Gastrocnemius medialis (tissue), 4 donors: Measurements from ENCODE around the gene IGF1R. TPM values are rescaled to one million over a fixed set of nuclear protein-coding genes. Genes with fewer than 3 reads are reported as not detected.

Experiments used
- ATAC-seq, 2 donors: fragments of 150-250 bp; one replicate each; pipeline ENCODE4 v1.9.1; 2016
- DNase-seq, 2 donors: peaks; one replicate each; pipeline ENCODE4 v3.0.0-alpha.2; 2019
- H3K27ac ChIP-seq, 4 donors: fragments of 200-600 bp; sonication (generic); 1 replicate in 1 of 4; 2 replicates in 3 of 4; pipeline ENCODE4 v1.5.1; 2016 to 2018; ENCODE audit warnings: mild to moderate bottlenecking in 2 of 4, moderate library complexity in 1 of 4
- H3K27me3 ChIP-seq, 3 donors: fragments of 200-600 bp; sonication (generic) in 2 of 3; 1 replicate in 1 of 3; 2 replicates in 2 of 3; pipeline versions ENCODE4 v1.5.1 to v1.6.0; 2016 to 2019; ENCODE audit warnings: mild to moderate bottlenecking in 1 of 3, moderate library complexity in 1 of 3
- H3K36me3 ChIP-seq, 2 donors: fragments of 200-600 bp; sonication (generic) in 1 of 2; one replicate each; pipeline ENCODE4 v1.5.1; 2017 to 2018
- H3K4me1 ChIP-seq, 2 donors: fragments of 200-600 bp; sonication (generic) in 1 of 2; one replicate each; pipeline ENCODE4 v1.5.1; 2016 to 2017; ENCODE audit warnings: mild to moderate bottlenecking in 2 of 2
- H3K4me3 ChIP-seq, 4 donors: fragments of 200-600 bp; sonication (generic) in 3 of 4; 1 replicate in 1 of 4; 2 replicates in 3 of 4; pipeline ENCODE4 v1.5.1; 2016 to 2019; ENCODE audit warnings: mild to moderate bottlenecking in 2 of 4
- H3K9me3 ChIP-seq, 3 donors: fragments of 200-600 bp; sonication (generic) in 2 of 3; 1 replicate in 1 of 3; 2 replicates in 2 of 3; pipeline ENCODE4 v1.5.1; 2016 to 2019
- POLR2A ChIP-seq, 2 donors: fragments of 450-650 bp; IDR thresholded peaks; one replicate each; pipeline ENCODE4 v1.6.1; 2017; ENCODE audit warnings: antibody characterized with exemption in 2 of 2, mild to moderate bottlenecking in 2 of 2, moderate library complexity in 2 of 2
- in situ Hi-C, 4 donors: fragments of 200-750 bp; cut with MboI; loops; one replicate each; pipeline versions ENCODE4 v1.15.0 to v1.8.0; 2017; ENCODE audit warnings: low sequenced_read_pairs in 4 of 4
- intact Hi-C: fragments of 100-400 bp; cut with DNase I; formaldehyde crosslinking; loops from one replicate; pipeline ENCODE4 v1.15.1; 2023; ENCODE audit warnings: low total_unique reads
- total RNA-seq, 4 donors: library from RNA; depleted of rRNA; stranded (reverse); fragments of >200 nt; gene quantifications; one replicate each; pipeline versions ENCODE4 v1.1.0 to v1.2.3, GENCODE V29; 2016
- TF ChIP-seq, protein P1 (sequence below), 5 experiments: fragments of 450-650 bp in 3 of 5; fragments of 200-600 bp in 2 of 5; sonication (generic) in 2 of 5; IDR thresholded peaks in 4 of 5; conservative IDR thresholded peaks in 1 of 5; 1 replicate in 4 of 5; 2 replicates in 1 of 5; pipeline ENCODE4 v1.5.1; 2016 to 2019; ENCODE audit warnings: antibody characterized with exemption in 5 of 5, mild to moderate bottlenecking in 3 of 5, moderate library complexity in 3 of 5

Gene IGF1R
- total RNA-seq, 4 donors from 2014 or later = 10.1 to 50.4 (median 12.3) TPM

DNA sequence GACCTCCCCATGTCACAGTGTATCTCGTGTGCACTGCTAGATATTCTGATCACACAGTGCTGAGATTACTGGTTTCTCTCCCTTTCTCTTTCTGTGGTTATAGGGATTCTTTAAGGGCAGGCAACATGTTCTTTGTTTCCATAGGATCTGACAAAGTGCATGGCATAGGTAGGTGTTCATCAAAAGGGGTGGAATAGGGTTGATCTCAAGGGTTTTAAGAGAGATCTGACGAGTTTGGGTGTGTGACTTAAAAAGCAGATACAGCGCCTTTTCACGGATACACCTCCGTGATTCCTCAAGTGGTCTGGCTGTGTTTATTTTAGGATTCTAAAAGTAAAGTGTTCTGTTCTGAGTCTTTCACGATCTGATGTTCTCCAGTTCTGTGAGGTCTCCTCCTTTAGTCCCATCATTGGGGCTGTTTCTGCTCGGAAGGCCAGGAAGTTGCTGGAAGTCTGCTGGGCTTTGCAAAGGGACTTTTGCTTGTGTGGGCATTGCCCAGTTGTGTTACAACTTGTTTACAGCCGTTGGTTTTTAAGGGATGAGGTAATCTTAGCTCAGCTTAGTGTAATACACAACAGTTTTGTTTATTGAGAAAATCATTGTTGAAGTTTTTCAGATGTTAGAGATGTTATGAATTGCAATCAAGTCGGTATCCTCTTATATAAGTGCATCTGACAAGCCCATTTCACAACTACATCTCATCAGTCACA, 34.8 kb downstream of the IGF1R start:
- intact Hi-C loops (no loop called here), in situ Hi-C loops (no loop called here)
- TF ChIP-seq, protein P1, sequence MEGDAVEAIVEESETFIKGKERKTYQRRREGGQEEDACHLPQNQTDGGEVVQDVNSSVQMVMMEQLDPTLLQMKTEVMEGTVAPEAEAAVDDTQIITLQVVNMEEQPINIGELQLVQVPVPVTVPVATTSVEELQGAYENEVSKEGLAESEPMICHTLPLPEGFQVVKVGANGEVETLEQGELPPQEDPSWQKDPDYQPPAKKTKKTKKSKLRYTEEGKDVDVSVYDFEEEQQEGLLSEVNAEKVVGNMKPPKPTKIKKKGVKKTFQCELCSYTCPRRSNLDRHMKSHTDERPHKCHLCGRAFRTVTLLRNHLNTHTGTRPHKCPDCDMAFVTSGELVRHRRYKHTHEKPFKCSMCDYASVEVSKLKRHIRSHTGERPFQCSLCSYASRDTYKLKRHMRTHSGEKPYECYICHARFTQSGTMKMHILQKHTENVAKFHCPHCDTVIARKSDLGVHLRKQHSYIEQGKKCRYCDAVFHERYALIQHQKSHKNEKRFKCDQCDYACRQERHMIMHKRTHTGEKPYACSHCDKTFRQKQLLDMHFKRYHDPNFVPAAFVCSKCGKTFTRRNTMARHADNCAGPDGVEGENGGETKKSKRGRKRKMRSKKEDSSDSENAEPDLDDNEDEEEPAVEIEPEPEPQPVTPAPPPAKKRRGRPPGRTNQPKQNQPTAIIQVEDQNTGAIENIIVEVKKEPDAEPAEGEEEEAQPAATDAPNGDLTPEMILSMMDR (IDR thresholded peaks at IDR 0.05 in 4 of 5, conservative IDR thresholded peaks at IDR 0.05 in 1 of 5) = no peak
- TF ChIP-seq POLR2A (IDR thresholded peaks at IDR 0.05) = no peak
- no peaks in the 10 kb centered on the region for H3K27me3 ChIP-seq
- H3K36me3 ChIP-seq = no peaks in the 10 kb centered on the region
- H3K27ac ChIP-seq = peak overlapping the region in 1 of 4 donors; percentile 23
- ATAC-seq (no peak), DNase-seq (no peak)
- peaks cover 25 to 26% of the 10 kb centered on the region in 2 donors for H3K4me1 ChIP-seq
- no peaks in the 10 kb centered on the region for H3K9me3 ChIP-seq
- H3K4me3 ChIP-seq = no peak overlapping the region

DNA sequence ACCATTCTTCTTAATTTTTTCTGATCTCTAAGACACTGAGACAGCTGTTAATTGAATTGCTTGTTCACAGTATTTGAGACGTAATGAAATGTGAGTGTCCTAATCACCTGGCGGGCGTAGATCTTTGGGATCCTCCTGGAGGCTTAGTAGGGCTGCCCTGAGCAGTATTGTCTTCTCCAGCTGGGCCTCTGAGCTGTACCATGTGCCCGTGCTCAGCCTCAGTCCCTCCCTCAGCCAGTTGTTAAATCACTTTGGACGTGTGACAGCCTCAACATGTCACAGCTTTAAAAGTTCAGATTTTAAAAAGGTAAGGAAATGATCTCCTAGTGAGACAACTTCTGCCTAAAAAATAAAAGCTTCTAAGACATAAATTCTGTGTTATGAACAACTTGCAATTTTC, 35.5 kb downstream of the IGF1R start:
- intact Hi-C loops = no loop called here
- ATAC-seq (no peak), DNase-seq (no peak)
- H3K9me3 ChIP-seq = no peaks in the 10 kb centered on the region
- peak overlapping the region in 2 of 4 donors; percentile 23 to 25 for H3K27ac ChIP-seq
- peaks cover 25 to 26% of the 10 kb centered on the region in 2 donors for H3K4me1 ChIP-seq
- in situ Hi-C loops = no loop called here
- TF ChIP-seq POLR2A (IDR thresholded peaks at IDR 0.05) = no peak
- TF ChIP-seq, protein P1 (IDR thresholded peaks at IDR 0.05 in 4 of 5, conservative IDR thresholded peaks at IDR 0.05 in 1 of 5) = no peak
- no peaks in the 10 kb centered on the region for H3K36me3 ChIP-seq
- H3K4me3 ChIP-seq = no peak overlapping the region
- H3K27me3 ChIP-seq = no peaks in the 10 kb centered on the region

DNA sequence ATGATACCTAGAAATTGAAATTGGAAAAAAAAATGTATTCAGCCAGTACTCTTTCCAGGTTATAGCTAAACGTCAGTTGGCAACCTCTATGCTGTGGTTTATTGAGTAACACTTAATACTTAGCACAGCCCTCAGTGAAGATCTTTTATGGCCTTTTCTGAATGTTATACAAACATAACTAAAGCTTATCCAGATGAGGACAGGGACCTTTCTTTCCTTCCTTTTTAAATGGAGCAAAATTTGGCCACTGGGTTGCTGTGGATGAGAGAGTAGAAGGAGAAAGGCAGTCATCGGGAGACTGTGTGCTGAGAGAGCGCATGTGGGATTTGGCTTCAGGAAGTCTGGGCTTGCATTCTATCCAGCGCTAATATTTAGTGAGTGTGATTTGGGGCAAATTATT, 36.1 kb downstream of the IGF1R start:
- Histone ChIP-seq H3K27ac (peak overlapping the region in 1 of 4 donors; percentile 23), H3K36me3 (no peaks in the 10 kb centered on the region), H3K9me3 (no peaks in the 10 kb centered on the region), H3K27me3 (no peaks in the 10 kb centered on the region), H3K4me3 (no peak overlapping the region), H3K4me1 (peaks cover 25 to 26% of the 10 kb centered on the region in 2 donors)
- in situ Hi-C loops (no loop called here), intact Hi-C loops (no loop called here)
- TF ChIP-seq, protein P1 (IDR thresholded peaks at IDR 0.05 in 4 of 5, conservative IDR thresholded peaks at IDR 0.05 in 1 of 5) = no peak
- TF ChIP-seq POLR2A (IDR thresholded peaks at IDR 0.05) = no peak
- ATAC-seq (no peak), DNase-seq (no peak)

DNA sequence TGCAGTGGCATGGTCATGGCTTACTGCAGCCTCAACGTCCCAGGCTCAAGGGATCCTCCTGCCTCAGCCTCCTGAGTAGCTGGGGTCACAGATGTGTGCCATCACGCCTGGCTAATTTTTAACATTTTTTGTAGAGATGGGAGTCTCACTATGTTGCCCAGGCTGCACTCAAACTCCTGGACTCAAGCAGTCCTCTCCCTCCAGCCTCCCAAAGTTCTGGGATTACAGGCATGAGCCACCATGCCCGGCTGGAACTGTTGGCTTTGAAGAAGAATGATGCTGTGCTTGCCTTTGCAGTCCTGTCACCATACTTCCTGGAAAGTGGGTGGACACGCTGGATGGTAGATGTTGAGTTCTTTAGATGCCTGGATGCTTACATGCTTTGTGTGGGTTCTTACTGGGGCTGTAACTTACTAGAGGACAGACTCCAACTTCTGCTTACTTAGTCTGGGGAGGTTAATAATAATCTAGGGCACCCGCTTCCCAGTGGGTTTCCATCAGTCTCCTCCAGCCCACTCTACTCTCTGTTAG, 36.7 kb downstream of the IGF1R start:
- no peaks in the 10 kb centered on the region for H3K9me3 ChIP-seq
- intact Hi-C loops (no loop called here), in situ Hi-C loops (no loop called here)
- peaks cover 26 to 29% of the 10 kb centered on the region in 2 donors for H3K4me1 ChIP-seq
- H3K36me3 ChIP-seq = no peaks in the 10 kb centered on the region
- no peak for ATAC-seq
- H3K27me3 ChIP-seq = no peaks in the 10 kb centered on the region
- DNase-seq = no peak
- H3K27ac ChIP-seq = no peak overlapping the region
- H3K4me3 ChIP-seq = no peak overlapping the region
- TF ChIP-seq, protein P1 (IDR thresholded peaks at IDR 0.05 in 4 of 5, conservative IDR thresholded peaks at IDR 0.05 in 1 of 5) = no peak
- no peak for TF ChIP-seq POLR2A (IDR thresholded peaks at IDR 0.05)
